HepG2 (cell line): ENCODE data around the gene NUP155. TPM values are rescaled to one million over a fixed set of nuclear protein-coding genes. Genes with fewer than 3 reads are reported as not detected.

Source experiments
- ATAC-seq: fragments of 200-7000 bp; cut with Tn5 transposase; 3 replicates; pipeline ENCODE4 v1.9.1; 2020; ENCODE audit warnings: mild to moderate bottlenecking, moderate library complexity
- Bru-seq: library from RNA; stranded (reverse); fragments of 400-500 nt; gene quantifications from one replicate; lab custom pipeline; 2021; lab: Mats Ljungman, UMichigan
- BruChase-seq, 2 experiments: library from RNA; stranded (reverse); fragments of 400-500 nt; gene quantifications; one replicate each; lab custom pipeline; 2021; lab: Mats Ljungman, UMichigan
- BruUV-seq: library from RNA; stranded (reverse); fragments of 400-500 nt; replicated peaks from 2 replicates; lab custom pipeline; 2021; lab: Mats Ljungman, UMichigan
- CTCF ChIA-PET: fragments of 300-600 bp; formaldehyde crosslinking; extraction: SDS; loops from one replicate; lab custom pipeline; 2021; ENCODE audit warnings: low total read pairs, inconsistent platforms, low intra/inter-chr PET ratio; lab: Yijun Ruan, JAX
- POLR2A ChIA-PET: fragments of 350-600 bp; sonication (Branson Sonifier 250); formaldehyde crosslinking; loops from one replicate; lab custom pipeline; 2020; ENCODE audit warnings: antibody characterized with exemption, inconsistent platforms; lab: Yijun Ruan, JAX
- DNase-seq: peaks from one replicate; pipeline ENCODE4 v3.0.0-alpha.2; 2015; ENCODE audit warnings: low spot score
- FAIRE-seq: peaks from 3 replicates; lab custom pipeline; 2011; peaks lifted over from hg19 to GRCh38; lab: Jason Lieb, UNC
- H2AFZ ChIP-seq: one replicate; pipeline ENCODE4 v1.6.1; 2011; ENCODE audit warnings: low read length, inconsistent platforms
- H3K27ac ChIP-seq: fragments of 300-600 bp; 3 replicates; pipeline ENCODE4 v1.8.0; 2011; ENCODE audit warnings: mixed run types, mild to moderate bottlenecking, mixed read lengths, low read length, inconsistent platforms; ENCODE audit not compliant: insufficient read depth; ENCODE audit errors: extremely low read length
- H3K27me3 ChIP-seq, 2 experiments: fragments of 200-600 bp in 1 of 2; 2 replicates in 1 of 2; 3 replicates in 1 of 2; pipeline versions ENCODE4 v1.6.0 to v1.8.0; 2011; ENCODE audit warnings: low read length in 2 of 2, mild to moderate bottlenecking in 2 of 2, moderate library complexity in 2 of 2, inconsistent platforms in 1 of 2; ENCODE audit not compliant: insufficient read depth in 2 of 2, control insufficient read depth in 1 of 2
- H3K36me3 ChIP-seq, 2 experiments: fragments of 200-600 bp in 1 of 2; replicated peaks in 1 of 2; 2 replicates in 1 of 2; 3 replicates in 1 of 2; pipeline versions ENCODE4 v1.5.1 to v1.8.0; 2011; ENCODE audit warnings: low read length in 2 of 2, inconsistent platforms in 1 of 2; ENCODE audit not compliant: insufficient read depth in 2 of 2, control insufficient read depth in 1 of 2
- H3K4me1 ChIP-seq: 2 replicates; pipeline ENCODE4 v1.5.1; 2012; ENCODE audit warnings: low read length, inconsistent platforms; ENCODE audit not compliant: insufficient read depth
- H3K4me2 ChIP-seq: 2 replicates; pipeline ENCODE4 v1.6.0; 2011; ENCODE audit warnings: low read depth, low read length, inconsistent platforms
- H3K4me3 ChIP-seq, 3 experiments: fragments of 200-600 bp in 1 of 3; sonication (generic), shearing (Covaris generic) in 1 of 3; replicated peaks in 1 of 3; 2 replicates each; pipeline ENCODE4 v1.5.1; 2011 to 2016; ENCODE audit warnings: low read length in 3 of 3, inconsistent platforms in 2 of 3, low read depth in 2 of 3, mild to moderate bottlenecking in 2 of 3, control low read depth in 1 of 3, mixed read lengths in 1 of 3; ENCODE audit not compliant: insufficient read depth in 1 of 3
- H3K79me2 ChIP-seq: one replicate; pipeline ENCODE4 v1.6.1; 2011; ENCODE audit warnings: low read length, inconsistent platforms; ENCODE audit not compliant: insufficient read depth
- H3K9ac ChIP-seq: 2 replicates; pipeline ENCODE4 v1.6.0; 2011; ENCODE audit warnings: mild to moderate bottlenecking, low read depth, low read length, inconsistent platforms; ENCODE audit not compliant: insufficient read depth
- H3K9me3 ChIP-seq: 2 replicates; pipeline ENCODE4 v1.5.1; 2012; ENCODE audit warnings: mild to moderate bottlenecking, low read length
- H4K20me1 ChIP-seq: 2 replicates; pipeline ENCODE4 v1.6.0; 2011; ENCODE audit warnings: inconsistent platforms, mild to moderate bottlenecking, low read length, moderate library complexity; ENCODE audit not compliant: insufficient read depth
- ARNTL ChIP-seq: sonication (generic); formaldehyde crosslinking; IDR thresholded peaks from 2 replicates; pipeline ENCODE4 v1.4.0; 2020; ENCODE audit warnings: mild to moderate bottlenecking, missing genetic modification reagents
- CENPX ChIP-seq: sonication (generic); formaldehyde crosslinking; IDR thresholded peaks from 2 replicates; pipeline ENCODE4 v1.9.0; 2021; ENCODE audit warnings: mild to moderate bottlenecking, missing genetic modification reagents, moderate library complexity
- HNRNPK ChIP-seq: fragments of 200-400 bp; formaldehyde crosslinking; IDR thresholded peaks from 2 replicates; pipeline ENCODE4 v1.6.1; 2018; ENCODE audit warnings: low read length, low read depth, moderate library complexity, mild to moderate bottlenecking; ENCODE audit not compliant: poor library complexity, severe bottlenecking
- KLF11 ChIP-seq: IDR thresholded peaks from 2 replicates; pipeline ENCODE4 v1.6.1; 2016; ENCODE audit warnings: missing compliant biosample characterization
- NCOA5 ChIP-seq: sonication (generic); formaldehyde crosslinking; IDR thresholded peaks from 2 replicates; pipeline ENCODE4 v1.4.0; 2020; ENCODE audit warnings: missing genetic modification reagents
- NFATC3 ChIP-seq: sonication (generic); formaldehyde crosslinking; IDR thresholded peaks from 2 replicates; pipeline ENCODE4 v1.5.1; 2020; ENCODE audit warnings: mild to moderate bottlenecking, missing genetic modification reagents
- PHF21A ChIP-seq: sonication (generic); formaldehyde crosslinking; IDR thresholded peaks from 2 replicates; pipeline ENCODE4 v1.5.0; 2020; ENCODE audit warnings: mild to moderate bottlenecking, missing genetic modification reagents
- SIN3B ChIP-seq: fragments of 150-350 bp; IDR thresholded peaks from 2 replicates; pipeline ENCODE4 v1.6.1; 2014; ENCODE audit warnings: low read length
- ZNF350 ChIP-seq: sonication (generic); formaldehyde crosslinking; IDR thresholded peaks from 2 replicates; pipeline ENCODE4 v1.4.0; 2020; ENCODE audit warnings: mild to moderate bottlenecking, low read depth, missing genetic modification reagents, borderline replicate concordance
- ZNF530 ChIP-seq: sonication (generic); formaldehyde crosslinking; IDR thresholded peaks from 2 replicates; pipeline ENCODE4 v1.5.0; 2020; ENCODE audit warnings: low read depth, mild to moderate bottlenecking, missing genetic modification reagents
- ZNF577 ChIP-seq: sonication (generic); formaldehyde crosslinking; IDR thresholded peaks from 2 replicates; pipeline ENCODE4 v1.4.0; 2020; ENCODE audit warnings: mild to moderate bottlenecking, low read depth, missing genetic modification reagents, borderline replicate concordance
- ZNF598 ChIP-seq: sonication (generic); formaldehyde crosslinking; IDR thresholded peaks from 2 replicates; pipeline ENCODE4 v1.5.1; 2020; ENCODE audit warnings: mild to moderate bottlenecking, missing genetic modification reagents, borderline replicate concordance
- ZNF644 ChIP-seq: IDR thresholded peaks from 2 replicates; pipeline ENCODE4 v1.6.1; 2016; ENCODE audit warnings: low read depth
- WGBS: methylation state at CpG from one replicate; pipeline ENCODE4 v1.1.6; 2017; ENCODE audit warnings: low lambda C conversion rate; 5-methylcytosine and 5-hydroxymethylcytosine counted together
- in situ Hi-C: cut with HindIII; loops from 2 replicates; pipeline ENCODE4 v1.10.0; 2017; ENCODE audit warnings: low pct_unique_long_range_greater_than_20kb; ENCODE audit not compliant: extremely low pct_ligation_motif_present
- intact Hi-C: fragments of 100-400 bp; cut with micrococcal nuclease; formaldehyde crosslinking; loops from one replicate; pipeline ENCODE4 v1.10.0; 2022; ENCODE audit not compliant: unreplicated experiment
- long read RNA-seq, 2 experiments: library from RNA in 1 of 2; library from polyadenylated mRNA in 1 of 2; stranded (forward) in 1 of 2; unstranded in 1 of 2; transcript quantifications; one replicate each; pipeline ENCODE4 v2.0.0, GENCODE V29; 2019 to 2022
- polyA minus RNA-seq, 3 experiments: library from RNA; depleted of rRNA, polyadenylated mRNA; stranded (reverse); fragments of >200 nt; gene quantifications; 2 replicates each; pipeline ENCODE4 v1.2.3, GENCODE V29; 2011; ENCODE audit warnings: low replicate concordance in 1 of 3
- polyA plus RNA-seq, 8 experiments: library from polyadenylated mRNA; depleted of rRNA in 3 of 8; stranded (reverse) in 7 of 8; unstranded in 1 of 8; fragments of >200 nt; fragmentation: Illumina TruSeq in 4 of 8; extraction: Trizol in 4 of 8; gene quantifications; 2 replicates each; pipeline versions ENCODE4 v1.2.1 to v1.2.3, GENCODE V29; 2011 to 2016; ENCODE audit warnings: low read depth in 4 of 8, missing spikeins in 1 of 8, mixed read lengths in 1 of 8; ENCODE audit not compliant: insufficient read depth in 1 of 8
- total RNA-seq, 5 experiments: library from RNA; depleted of rRNA; stranded (reverse); fragments of >200 nt; fragmentation: Illumina TruSeq; extraction: Trizol; gene quantifications; 2 replicates each; pipeline ENCODE4 v1.2.3, GENCODE V29; 2016; ENCODE audit warnings: low read depth in 1 of 5
- TF ChIP-seq, protein P1 (sequence below): sonication (generic); formaldehyde crosslinking; IDR thresholded peaks from 2 replicates; pipeline ENCODE4 v1.4.0; 2020; ENCODE audit warnings: missing genetic modification reagents
- TF ChIP-seq, protein P2 (sequence below): sonication (generic); formaldehyde crosslinking; IDR thresholded peaks from 2 replicates; pipeline ENCODE4 v1.8.1; 2023; ENCODE audit warnings: missing genetic modification reagents, mild to moderate bottlenecking, borderline replicate concordance
- TF ChIP-seq, protein P3 (sequence below): sonication (generic); formaldehyde crosslinking; IDR thresholded peaks from 2 replicates; pipeline ENCODE4 v1.4.0; 2020; ENCODE audit warnings: missing genetic modification reagents

NUP155 gene
- total RNA-seq (2016; rRNA removed; fragmentation: Illumina TruSeq; extraction: Trizol), result 57.4 and 90.7 TPM in 2 replicates
- total RNA-seq (2016; cell fraction: cytosol; rRNA removed; fragmentation: Illumina TruSeq; extraction: Trizol; ENCODE audit: low read depth), result 15.2 and 16.6 TPM in 2 replicates
- total RNA-seq (2016; cell fraction: insoluble cytoplasmic fraction; rRNA removed; fragmentation: Illumina TruSeq; extraction: Trizol), result 55.0 and 88.1 TPM in 2 replicates
- 20.0 and 22.3 TPM in 2 replicates for total RNA-seq (2016; cell fraction: membrane; rRNA removed; fragmentation: Illumina TruSeq; extraction: Trizol)
- total RNA-seq (2016; cell fraction: nucleus; rRNA removed; fragmentation: Illumina TruSeq; extraction: Trizol), result 57.2 and 65.2 TPM in 2 replicates
- polyA plus RNA-seq (2011; rRNA removed), result 10.0 and 13.0 TPM in 2 replicates
- 6.8 and 8.8 TPM in 2 replicates for polyA plus RNA-seq (2011; cell fraction: cytosol; rRNA removed)
- polyA plus RNA-seq (2011; cell fraction: nucleus; rRNA removed), result 10.9 and 11.9 TPM in 2 replicates
- 11.4 and 18.7 TPM in 2 replicates for polyA plus RNA-seq (2012)
- 2.1 and 2.4 TPM in 2 replicates for polyA plus RNA-seq (2016; cell fraction: cytosol; fragmentation: Illumina TruSeq; extraction: Trizol; ENCODE audit: low read depth)
- polyA plus RNA-seq (2016; cell fraction: insoluble cytoplasmic fraction; fragmentation: Illumina TruSeq; extraction: Trizol; ENCODE audit: low read depth), result 35.7 and 36.7 TPM in 2 replicates
- 4.7 and 5.3 TPM in 2 replicates for polyA plus RNA-seq (2016; cell fraction: membrane; fragmentation: Illumina TruSeq; extraction: Trizol; ENCODE audit: low read depth)
- polyA plus RNA-seq (2016; cell fraction: nucleus; fragmentation: Illumina TruSeq; extraction: Trizol; ENCODE audit: insufficient read depth, low read depth), result 36.8 and 38.0 TPM in 2 replicates
- 45.9 and 276 TPM in 2 replicates for polyA minus RNA-seq (2011; rRNA and poly(A)+ RNA removed; ENCODE audit: low replicate concordance)
- polyA minus RNA-seq (2011; cell fraction: cytosol; rRNA and poly(A)+ RNA removed), result 32.2 and 32.7 TPM in 2 replicates
- 61.8 and 69.9 TPM in 2 replicates for polyA minus RNA-seq (2011; cell fraction: nucleus; rRNA and poly(A)+ RNA removed)
- percentile 71 among the genes with signal in this experiment for Bru-seq, nascent RNA
- BruChase-seq, experiment 1, labeled RNA remaining after a 6-hour chase, result percentile 78 among the genes with signal in this experiment
- BruChase-seq, experiment 2, labeled RNA remaining after a 2-hour chase, result percentile 78 among the genes with signal in this experiment
- long read RNA-seq, experiment 1, full-length matches to known transcripts, result 3 of 13 reads
- long read RNA-seq, experiment 1, partial matches to known transcripts, result 4 of 13 reads
- long read RNA-seq, experiment 1, other reads (novel, unspliced or antisense), result 6 of 13 reads
- long read RNA-seq, experiment 2, full-length matches to known transcripts, result 7 of 25 reads
- long read RNA-seq, experiment 2, partial matches to known transcripts, result 7 of 25 reads
- long read RNA-seq, experiment 2, other reads (novel, unspliced or antisense), result 11 of 25 reads

DNA sequence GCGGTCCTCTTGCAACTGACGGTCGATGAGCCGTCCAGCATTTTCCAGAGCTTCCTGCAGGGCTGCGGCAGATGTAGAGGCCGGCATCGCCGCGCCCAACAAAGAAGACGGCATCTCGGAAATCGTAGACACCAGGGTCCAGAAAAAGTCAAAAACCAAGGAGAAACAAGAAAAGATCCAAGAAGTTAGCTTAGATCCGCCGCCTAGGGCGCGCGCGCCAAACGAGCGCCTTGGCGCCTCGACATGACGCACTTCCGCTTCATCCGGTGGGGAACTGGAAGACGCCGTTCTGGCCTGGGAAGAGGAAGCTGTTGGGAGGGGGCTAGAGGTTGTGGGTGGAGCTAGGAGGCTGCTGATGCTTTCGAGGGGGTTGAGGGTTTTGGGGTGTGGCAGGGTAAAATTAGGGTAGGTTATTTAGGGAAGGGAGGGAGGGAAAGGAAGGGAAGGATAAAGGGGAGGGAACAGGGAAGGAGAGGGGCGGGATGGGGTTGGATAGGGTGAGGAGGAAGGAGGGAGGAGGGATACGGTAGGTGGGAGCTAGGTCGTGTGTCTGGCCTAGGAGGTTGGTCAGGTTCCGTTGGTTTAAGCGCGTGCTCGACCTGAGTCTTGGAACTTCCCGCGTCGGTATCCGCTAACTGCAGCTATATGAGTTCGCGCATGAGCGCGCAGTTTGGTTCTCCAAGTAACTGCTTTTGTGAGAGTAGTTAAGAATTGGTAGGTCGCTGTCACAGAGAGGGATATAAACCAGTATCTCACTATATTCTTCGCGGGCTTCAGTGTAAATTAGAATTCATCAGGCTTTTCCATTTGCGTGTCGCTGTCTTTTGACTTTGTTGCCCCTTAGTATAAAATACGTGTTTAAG is at the start of gene NUP155:
TSS of gene NUP155 (minus strand) at position 243 of the 863 bp plus-strand sequence. CDS start at position 114, 129 bp downstream.
- peak; percentile 93 for ATAC-seq
- peak within 1 kb of the TSS; percentile 79 to 100 (median 96) for H3K4me3 ChIP-seq
- H4K20me1 ChIP-seq, result no peaks in the 10 kb centered on the region
- POLR2A ChIA-PET, result interaction anchor here (0.6 to 2.3 kb wide), 6 partner anchors 8 to 1887 kb away, joined by 3 to 56 read pairs (median 6); partner anchors contain the start of genes CPLANE1 and WDR70
- H3K4me2 ChIP-seq, result peak within 1 kb of the TSS; percentile 78
- in situ Hi-C loops, result no loop called here
- intact Hi-C loops, result no loop called here
- peaks cover 43% of the 10 kb centered on the region for H3K79me2 ChIP-seq
- no peaks in the 10 kb centered on the region; a peak in 2 of 5 replicates for H3K36me3 ChIP-seq
- peaks cover 55% of the 10 kb centered on the region for H3K4me1 ChIP-seq
- peak; percentile 91 for DNase-seq
- H3K27ac ChIP-seq, result peak within 1 kb of the TSS; percentile 81
- peak; percentile 92 for FAIRE-seq
- CTCF ChIA-PET, result no interaction called here
- no peaks in the 10 kb centered on the region for H3K9me3 ChIP-seq
- H3K27me3 ChIP-seq, result peaks cover 0 to 6% of the 10 kb centered on the region in 2 experiments; a peak in 1 of 5 replicates
- H3K9ac ChIP-seq, result peak within 1 kb of the TSS; percentile 84
- 30% methylated on average over 49 of the region's 49 CpGs for whole genome bisulfite sequencing
- peak within 1 kb of the TSS; percentile 66 for H2AFZ ChIP-seq
- no TSS peak for BruUV-seq
- TF ChIP-seq CENPX (CRISPR knock-in tag) (no peak), PHF21A (CRISPR knock-in tag) (no peak), NFATC3 (CRISPR knock-in tag) (no peak), ZNF350 (CRISPR knock-in tag) (peak; percentile 89; the same call in 1 of the 2 replicates), ZNF577 (CRISPR knock-in tag) (no peak), ZNF644 (CRISPR knock-in tag) (no peak), HNRNPK (peak; percentile 95), SIN3B (peak; percentile 91), ZNF598 (CRISPR knock-in tag) (peak; percentile 84; the same call in 1 of the 2 replicates), NCOA5 (CRISPR knock-in tag) (no peak), ARNTL (CRISPR knock-in tag) (no peak), ZNF530 (no peak), KLF11 (CRISPR knock-in tag) (no peak)
- TF ChIP-seq, protein P1, sequence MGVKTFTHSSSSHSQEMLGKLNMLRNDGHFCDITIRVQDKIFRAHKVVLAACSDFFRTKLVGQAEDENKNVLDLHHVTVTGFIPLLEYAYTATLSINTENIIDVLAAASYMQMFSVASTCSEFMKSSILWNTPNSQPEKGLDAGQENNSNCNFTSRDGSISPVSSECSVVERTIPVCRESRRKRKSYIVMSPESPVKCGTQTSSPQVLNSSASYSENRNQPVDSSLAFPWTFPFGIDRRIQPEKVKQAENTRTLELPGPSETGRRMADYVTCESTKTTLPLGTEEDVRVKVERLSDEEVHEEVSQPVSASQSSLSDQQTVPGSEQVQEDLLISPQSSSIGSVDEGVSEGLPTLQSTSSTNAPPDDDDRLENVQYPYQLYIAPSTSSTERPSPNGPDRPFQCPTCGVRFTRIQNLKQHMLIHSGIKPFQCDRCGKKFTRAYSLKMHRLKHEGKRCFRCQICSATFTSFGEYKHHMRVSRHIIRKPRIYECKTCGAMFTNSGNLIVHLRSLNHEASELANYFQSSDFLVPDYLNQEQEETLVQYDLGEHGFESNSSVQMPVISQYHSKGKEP (CRISPR knock-in tag), result no peak
- TF ChIP-seq, protein P2, sequence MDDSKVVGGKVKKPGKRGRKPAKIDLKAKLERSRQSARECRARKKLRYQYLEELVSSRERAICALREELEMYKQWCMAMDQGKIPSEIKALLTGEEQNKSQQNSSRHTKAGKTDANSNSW, result no peak
- TF ChIP-seq, protein P3, sequence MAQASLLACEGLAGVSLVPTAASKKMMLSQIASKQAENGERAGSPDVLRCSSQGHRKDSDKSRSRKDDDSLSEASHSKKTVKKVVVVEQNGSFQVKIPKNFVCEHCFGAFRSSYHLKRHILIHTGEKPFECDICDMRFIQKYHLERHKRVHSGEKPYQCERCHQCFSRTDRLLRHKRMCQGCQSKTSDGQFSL (CRISPR knock-in tag), result no peak
